SK-N-SH (cell line): ENCODE data around the gene TGFBR3. TPM values are rescaled to one million over a fixed set of nuclear protein-coding genes. Genes with fewer than 3 reads are reported as not detected.

Experiments used
- CTCF ChIA-PET: fragments of 300-600, 350-600 bp; formaldehyde crosslinking; extraction: SDS; loops from one replicate; lab custom pipeline; 2021; lab: Yijun Ruan, JAX
- POLR2A ChIA-PET: fragments of 350-600 bp; sonication (Branson Sonifier 250); formaldehyde crosslinking; extraction: SDS; loops from one replicate; lab custom pipeline; 2020; ENCODE audit warnings: antibody characterized with exemption, inconsistent platforms; lab: Yijun Ruan, JAX
- DNase-seq: peaks from one replicate; pipeline ENCODE4 v3.0.0; 2012
- H2AFZ ChIP-seq: fragments of 200-600 bp; sonication (generic); 2 replicates; pipeline ENCODE4 v1.8.1; 2016; ENCODE audit warnings: antibody characterized with exemption, mild to moderate bottlenecking, low read depth
- H3F3A ChIP-seq: fragments of 200-600 bp; sonication (generic); replicated peaks from 2 replicates; pipeline ENCODE3; 2016; ENCODE audit warnings: antibody characterized with exemption, mild to moderate bottlenecking; ENCODE audit not compliant: insufficient read depth
- H3K27ac ChIP-seq, 2 experiments: fragments of 200-500 bp in 1 of 2; fragments of 200-600 bp in 1 of 2; sonication (Bioruptor generic) in 1 of 2; sonication (generic), shearing (Covaris generic) in 1 of 2; 2 replicates each; pipeline versions ENCODE4 v1.5.1 to v1.6.1; 2014 to 2016; ENCODE audit warnings: low read depth in 2 of 2, inconsistent platforms in 1 of 2, low read length in 1 of 2, mild to moderate bottlenecking in 1 of 2, mixed read lengths in 1 of 2
- H3K27me3 ChIP-seq: fragments of 200-600 bp; sonication (generic), shearing (Covaris generic); 2 replicates; pipeline ENCODE4 v1.6.1; 2016; ENCODE audit warnings: mixed run types; ENCODE audit not compliant: insufficient read depth
- H3K36me3 ChIP-seq, 2 experiments: fragments of 200-500 bp in 1 of 2; fragments of 200-600 bp in 1 of 2; sonication (Bioruptor generic) in 1 of 2; sonication (generic) in 1 of 2; replicated peaks in 1 of 2; 2 replicates each; pipeline versions ENCODE3 to v1.5.1; 2014 to 2016; ENCODE audit warnings: low read length in 1 of 2, mild to moderate bottlenecking in 1 of 2; ENCODE audit not compliant: insufficient read depth in 2 of 2, control insufficient read depth in 1 of 2
- H3K4me1 ChIP-seq, 2 experiments: fragments of 200-500 bp in 1 of 2; fragments of 200-600 bp in 1 of 2; sonication (Bioruptor generic) in 1 of 2; sonication (generic), shearing (Covaris generic) in 1 of 2; 2 replicates each; pipeline versions ENCODE4 v1.5.1 to v1.6.1; 2014 to 2016; ENCODE audit warnings: low read depth in 1 of 2, low read length in 1 of 2, mixed run types in 1 of 2; ENCODE audit not compliant: insufficient read depth in 2 of 2, control insufficient read depth in 1 of 2
- H3K4me2 ChIP-seq: fragments of 200-600 bp; sonication (generic), shearing (Covaris generic); 2 replicates; pipeline ENCODE4 v1.6.1; 2017; ENCODE audit warnings: mixed run types
- H3K4me3 ChIP-seq, 2 experiments: fragments of 200-500 bp in 1 of 2; fragments of 200-600 bp in 1 of 2; sonication (Bioruptor generic) in 1 of 2; sonication (generic), shearing (Covaris generic) in 1 of 2; 2 replicates each; pipeline versions ENCODE4 v1.5.1 to v1.8.1; 2014 to 2016; ENCODE audit warnings: low read depth in 2 of 2, inconsistent platforms in 1 of 2, low read length in 1 of 2, mild to moderate bottlenecking in 1 of 2, mixed read lengths in 1 of 2, moderate library complexity in 1 of 2
- H3K79me2 ChIP-seq: fragments of 200-600 bp; sonication (generic); 2 replicates; pipeline ENCODE4 v1.8.1; 2017; ENCODE audit warnings: mild to moderate bottlenecking; ENCODE audit not compliant: insufficient read depth
- H3K9ac ChIP-seq: fragments of 200-600 bp; sonication (generic); 2 replicates; pipeline ENCODE4 v1.6.1; 2017; ENCODE audit warnings: mixed run types
- H3K9me2 ChIP-seq: fragments of 200-600 bp; sonication (generic); 2 replicates; pipeline ENCODE4 v1.6.1; 2017; ENCODE audit warnings: mixed run types
- H3K9me3 ChIP-seq: fragments of 200-600 bp; sonication (generic); 2 replicates; pipeline ENCODE4 v1.6.1; 2017; ENCODE audit warnings: mixed run types, mild to moderate bottlenecking, moderate library complexity
- H4K20me1 ChIP-seq: fragments of 200-600 bp; sonication (generic); 2 replicates; pipeline ENCODE4 v1.6.1; 2017; ENCODE audit warnings: mild to moderate bottlenecking, mixed run types; ENCODE audit not compliant: insufficient read depth
- CHD2 ChIP-seq: fragments of 150-350 bp; IDR thresholded peaks from 2 replicates; pipeline ENCODE4 v1.6.1; 2018; ENCODE audit warnings: low read length; ENCODE audit not compliant: partially characterized antibody
- CTCF ChIP-seq: fragments of 200-600 bp; sonication (generic); IDR thresholded peaks from 2 replicates; pipeline ENCODE4 v1.6.1; 2017; ENCODE audit warnings: antibody characterized with exemption, mild to moderate bottlenecking, moderate library complexity
- ELF1 ChIP-seq: IDR thresholded peaks from 2 replicates; pipeline ENCODE4 v1.4.0; 2012
- EP300 ChIP-seq, 2 experiments: IDR thresholded peaks; 2 replicates each; pipeline versions ENCODE4 v1.4.0 to v1.6.1; 2012; ENCODE audit warnings: borderline replicate concordance in 1 of 2, low read depth in 1 of 2, low read length in 1 of 2
- EZH2phosphoT487 ChIP-seq: fragments of 200-600 bp; sonication (generic); IDR thresholded peaks from 2 replicates; pipeline ENCODE4 v1.6.1; 2017; ENCODE audit warnings: low read depth, mixed run types, mild to moderate bottlenecking, antibody characterized with exemption, moderate library complexity, borderline replicate concordance
- FOXJ3 ChIP-seq: sonication (generic); formaldehyde crosslinking; IDR thresholded peaks from 2 replicates; pipeline ENCODE4 v1.5.1; 2020; ENCODE audit warnings: mild to moderate bottlenecking, missing genetic modification reagents
- FOXM1 ChIP-seq: IDR thresholded peaks from 2 replicates; pipeline ENCODE4 v1.4.0; 2012; ENCODE audit warnings: low read depth, mild to moderate bottlenecking
- JUND ChIP-seq: IDR thresholded peaks from 2 replicates; pipeline ENCODE4 v1.4.0; 2012
- MEF2A ChIP-seq: IDR thresholded peaks from 2 replicates; pipeline ENCODE4 v1.4.0; 2012; ENCODE audit warnings: low read depth, borderline replicate concordance
- MXI1 ChIP-seq: IDR thresholded peaks from 2 replicates; pipeline ENCODE4 v1.6.1; 2012; ENCODE audit warnings: mild to moderate bottlenecking, low read depth, low read length, improper control_type of control experiment
- POLR2AphosphoS5 ChIP-seq: IDR thresholded peaks from 2 replicates; pipeline ENCODE4 v1.6.1; 2012; ENCODE audit warnings: low read depth, low read length
- RFX5 ChIP-seq: IDR thresholded peaks from 2 replicates; pipeline ENCODE4 v1.6.1; 2012; ENCODE audit warnings: mild to moderate bottlenecking, improper control_type of control experiment, low read length
- SIN3A ChIP-seq: IDR thresholded peaks from 2 replicates; pipeline ENCODE4 v1.6.1; 2012; ENCODE audit warnings: low read depth, mild to moderate bottlenecking, low read length, moderate library complexity, borderline replicate concordance
- SMC3 ChIP-seq: IDR thresholded peaks from 2 replicates; pipeline ENCODE4 v1.6.1; 2012; ENCODE audit warnings: low read depth, low read length, improper control_type of control experiment
- TAF1 ChIP-seq: IDR thresholded peaks from 2 replicates; pipeline ENCODE4 v1.6.1; 2012; ENCODE audit warnings: low read depth, mild to moderate bottlenecking, low read length, moderate library complexity, borderline replicate concordance
- TEAD4 ChIP-seq: IDR thresholded peaks from 2 replicates; pipeline ENCODE4 v1.4.0; 2012; ENCODE audit warnings: mild to moderate bottlenecking, borderline replicate concordance; ENCODE audit not compliant: insufficient read depth
- WGBS: methylation state at CpG from one replicate; pipeline ENCODE4 v1.1.6; 2017; ENCODE audit warnings: low lambda C conversion rate; 5-methylcytosine and 5-hydroxymethylcytosine counted together
- polyA plus RNA-seq, 3 experiments: library from polyadenylated mRNA; depleted of rRNA; stranded (reverse); fragments of >200 nt; gene quantifications; 2 replicates each; pipeline ENCODE4 v1.2.3, GENCODE V29; 2012
- TF ChIP-seq, protein P1 (sequence below): IDR thresholded peaks from 2 replicates; pipeline ENCODE4; 2012
- TF ChIP-seq, protein P2 (sequence below): fragments of 150-350 bp; IDR thresholded peaks from 2 replicates; pipeline ENCODE4 v1.6.1; 2017; ENCODE audit warnings: antibody characterized with exemption, low read length, low read depth, borderline replicate concordance
- TF ChIP-seq, protein P3 (sequence below): IDR thresholded peaks from 2 replicates; pipeline ENCODE4 v1.4.0; 2012; ENCODE audit warnings: low read depth, borderline replicate concordance
- TF ChIP-seq, protein P4 (sequence below): IDR thresholded peaks from 2 replicates; pipeline ENCODE4 v1.4.0; 2012; ENCODE audit warnings: low read depth

The TGFBR3 gene
- polyA plus RNA-seq, 1 of the 3 experiments (the other 2 are of a cell fraction), result 0.07 TPM

DNA sequence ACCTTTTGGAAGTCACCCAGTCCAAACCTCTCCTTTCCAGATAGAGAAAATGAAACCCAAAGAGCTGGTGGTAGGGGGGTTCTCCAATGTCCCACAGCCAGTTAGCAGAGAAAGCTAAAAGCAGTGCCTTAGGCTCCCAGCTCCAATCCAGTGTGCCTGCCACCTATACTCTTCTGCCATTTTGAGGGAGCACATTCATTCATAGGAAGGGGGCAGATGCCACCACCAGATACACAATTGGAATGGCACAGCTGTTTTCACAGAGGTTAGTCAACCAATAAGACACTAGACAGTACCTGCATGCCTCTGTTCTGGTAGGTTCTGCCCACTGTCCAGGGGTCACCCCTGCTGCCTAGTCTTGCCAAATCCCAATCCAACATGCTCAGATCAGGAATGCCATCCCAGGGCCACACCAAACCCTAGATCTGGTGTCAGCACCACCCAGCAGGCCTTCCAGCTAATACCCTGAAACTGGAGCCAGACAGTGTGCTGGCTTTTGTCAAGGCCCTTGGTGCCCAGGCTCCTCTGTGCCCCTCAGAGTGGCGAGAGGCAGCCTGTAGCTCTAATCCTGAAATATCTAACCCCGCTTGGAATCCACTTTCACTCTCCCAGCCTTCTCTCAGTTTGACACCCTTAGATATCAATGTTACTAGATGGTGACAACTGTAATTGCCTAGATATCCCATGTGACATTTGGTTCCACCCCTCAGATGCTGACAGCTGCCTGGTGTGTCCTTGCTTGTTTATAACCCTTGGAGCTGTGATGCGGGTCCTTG is 178.6 kb downstream of the TGFBR3 start:
- Histone ChIP-seq H3F3A (no peaks in the 10 kb centered on the region), H3K27ac (no peak overlapping the region), H4K20me1 (no peaks in the 10 kb centered on the region), H3K9me2 (no peaks in the 10 kb centered on the region), H3K4me3 (no peak overlapping the region), H3K4me1 (no peaks in the 10 kb centered on the region), H3K27me3 (peaks cover 8% of the 10 kb centered on the region; the same call in 1 of the 2 replicates), H3K79me2 (no peaks in the 10 kb centered on the region), H3K4me2 (no peak overlapping the region), H3K9me3 (no peaks in the 10 kb centered on the region), H3K36me3 (no peaks in the 10 kb centered on the region), H3K9ac (no peak overlapping the region), H2AFZ (no peak overlapping the region)
- ChIA-PET CTCF (no interaction called here), POLR2A (no interaction called here)
- no peak for DNase-seq
- TF ChIP-seq RFX5 (no peak), TAF1 (no peak), FOXJ3 (CRISPR knock-in tag) (no peak), SIN3A (no peak), EZH2phosphoT487 (no peak), MEF2A (no peak)
- TF ChIP-seq, protein P1, sequence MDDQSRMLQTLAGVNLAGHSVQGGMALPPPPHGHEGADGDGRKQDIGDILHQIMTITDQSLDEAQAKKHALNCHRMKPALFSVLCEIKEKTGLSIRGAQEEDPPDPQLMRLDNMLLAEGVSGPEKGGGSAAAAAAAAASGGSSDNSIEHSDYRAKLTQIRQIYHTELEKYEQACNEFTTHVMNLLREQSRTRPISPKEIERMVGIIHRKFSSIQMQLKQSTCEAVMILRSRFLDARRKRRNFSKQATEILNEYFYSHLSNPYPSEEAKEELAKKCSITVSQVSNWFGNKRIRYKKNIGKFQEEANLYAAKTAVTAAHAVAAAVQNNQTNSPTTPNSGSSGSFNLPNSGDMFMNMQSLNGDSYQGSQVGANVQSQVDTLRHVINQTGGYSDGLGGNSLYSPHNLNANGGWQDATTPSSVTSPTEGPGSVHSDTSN, result no peak
- TF ChIP-seq, protein P2, sequence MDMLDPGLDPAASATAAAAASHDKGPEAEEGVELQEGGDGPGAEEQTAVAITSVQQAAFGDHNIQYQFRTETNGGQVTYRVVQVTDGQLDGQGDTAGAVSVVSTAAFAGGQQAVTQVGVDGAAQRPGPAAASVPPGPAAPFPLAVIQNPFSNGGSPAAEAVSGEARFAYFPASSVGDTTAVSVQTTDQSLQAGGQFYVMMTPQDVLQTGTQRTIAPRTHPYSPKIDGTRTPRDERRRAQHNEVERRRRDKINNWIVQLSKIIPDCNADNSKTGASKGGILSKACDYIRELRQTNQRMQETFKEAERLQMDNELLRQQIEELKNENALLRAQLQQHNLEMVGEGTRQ, result no peak
- 31% methylated on average over 3 of the region's 3 CpGs for WGBS

- POLR2A ChIA-PET, result no interaction called here
- Histone ChIP-seq H3K4me1 (no peaks in the 10 kb centered on the region), H3K27ac (no peak overlapping the region), H3K36me3 (no peaks in the 10 kb centered on the region), H3K27me3 (peaks cover 4% of the 10 kb centered on the region; the same call in 1 of the 2 replicates), H3K4me2 (no peak overlapping the region), H3K4me3 (no peak overlapping the region), H4K20me1 (no peaks in the 10 kb centered on the region), H2AFZ (no peak overlapping the region), H3K9me3 (no peaks in the 10 kb centered on the region), H3K9me2 (no peaks in the 10 kb centered on the region), H3K9ac (no peak overlapping the region), H3K79me2 (no peaks in the 10 kb centered on the region), H3F3A (no peaks in the 10 kb centered on the region)
- no peak for DNase-seq
- CTCF ChIA-PET, result no interaction called here
- 17% methylated on average over 5 of the region's 5 CpGs for WGBS
- TF ChIP-seq, protein P3, sequence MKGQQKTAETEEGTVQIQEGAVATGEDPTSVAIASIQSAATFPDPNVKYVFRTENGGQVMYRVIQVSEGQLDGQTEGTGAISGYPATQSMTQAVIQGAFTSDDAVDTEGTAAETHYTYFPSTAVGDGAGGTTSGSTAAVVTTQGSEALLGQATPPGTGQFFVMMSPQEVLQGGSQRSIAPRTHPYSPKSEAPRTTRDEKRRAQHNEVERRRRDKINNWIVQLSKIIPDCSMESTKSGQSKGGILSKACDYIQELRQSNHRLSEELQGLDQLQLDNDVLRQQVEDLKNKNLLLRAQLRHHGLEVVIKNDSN, result no peak
- TF ChIP-seq SMC3 (no peak), FOXM1 (no peak), CHD2 (no peak), CTCF (no peak), ELF1 (no peak), JUND (no peak), MXI1 (no peak), EP300 (IDR thresholded peaks at IDR 0.05; ENCODE audit: borderline replicate concordance in 1 of 2, low read depth in 1 of 2, low read length in 1 of 2) (no peak), POLR2AphosphoS5 (no peak), TEAD4 (no peak), TAF1 (no peak), FOXJ3 (CRISPR knock-in tag) (no peak)
- TF ChIP-seq, protein P4, sequence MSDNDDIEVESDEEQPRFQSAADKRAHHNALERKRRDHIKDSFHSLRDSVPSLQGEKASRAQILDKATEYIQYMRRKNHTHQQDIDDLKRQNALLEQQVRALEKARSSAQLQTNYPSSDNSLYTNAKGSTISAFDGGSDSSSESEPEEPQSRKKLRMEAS, result no peak
Measured at GRCh38 chr1:91706140-91706957, 179.6 kb downstream of the TGFBR3 start.
